D721Med (cell line): ENCODE data around the gene NKD1.

ENCODE experiments used
- DNase-seq: peaks from one replicate; pipeline ENCODE4 v3.0.0; 2011; ENCODE audit warnings: low spot score; ENCODE audit not compliant: insufficient read length
- FAIRE-seq: peaks from 2 replicates; lab custom pipeline; 2011; peaks lifted over from hg19 to GRCh38; lab: Jason Lieb, UNC
- TF ChIP-seq, protein P1 (sequence below): IDR thresholded peaks from 2 replicates; pipeline ENCODE4 v1.5.1; 2012; ENCODE audit warnings: mild to moderate bottlenecking, control low read depth; ENCODE audit not compliant: insufficient read depth; ENCODE audit errors: missing control alignments

The NKD1 gene

GRCh38 chr16:50665128-50665878, 117.1 kb downstream of the NKD1 start:
- no peak for FAIRE-seq
- TF ChIP-seq, protein P1, sequence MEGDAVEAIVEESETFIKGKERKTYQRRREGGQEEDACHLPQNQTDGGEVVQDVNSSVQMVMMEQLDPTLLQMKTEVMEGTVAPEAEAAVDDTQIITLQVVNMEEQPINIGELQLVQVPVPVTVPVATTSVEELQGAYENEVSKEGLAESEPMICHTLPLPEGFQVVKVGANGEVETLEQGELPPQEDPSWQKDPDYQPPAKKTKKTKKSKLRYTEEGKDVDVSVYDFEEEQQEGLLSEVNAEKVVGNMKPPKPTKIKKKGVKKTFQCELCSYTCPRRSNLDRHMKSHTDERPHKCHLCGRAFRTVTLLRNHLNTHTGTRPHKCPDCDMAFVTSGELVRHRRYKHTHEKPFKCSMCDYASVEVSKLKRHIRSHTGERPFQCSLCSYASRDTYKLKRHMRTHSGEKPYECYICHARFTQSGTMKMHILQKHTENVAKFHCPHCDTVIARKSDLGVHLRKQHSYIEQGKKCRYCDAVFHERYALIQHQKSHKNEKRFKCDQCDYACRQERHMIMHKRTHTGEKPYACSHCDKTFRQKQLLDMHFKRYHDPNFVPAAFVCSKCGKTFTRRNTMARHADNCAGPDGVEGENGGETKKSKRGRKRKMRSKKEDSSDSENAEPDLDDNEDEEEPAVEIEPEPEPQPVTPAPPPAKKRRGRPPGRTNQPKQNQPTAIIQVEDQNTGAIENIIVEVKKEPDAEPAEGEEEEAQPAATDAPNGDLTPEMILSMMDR, result peak; percentile 88
- DNase-seq, result peak; percentile 44

DNA sequence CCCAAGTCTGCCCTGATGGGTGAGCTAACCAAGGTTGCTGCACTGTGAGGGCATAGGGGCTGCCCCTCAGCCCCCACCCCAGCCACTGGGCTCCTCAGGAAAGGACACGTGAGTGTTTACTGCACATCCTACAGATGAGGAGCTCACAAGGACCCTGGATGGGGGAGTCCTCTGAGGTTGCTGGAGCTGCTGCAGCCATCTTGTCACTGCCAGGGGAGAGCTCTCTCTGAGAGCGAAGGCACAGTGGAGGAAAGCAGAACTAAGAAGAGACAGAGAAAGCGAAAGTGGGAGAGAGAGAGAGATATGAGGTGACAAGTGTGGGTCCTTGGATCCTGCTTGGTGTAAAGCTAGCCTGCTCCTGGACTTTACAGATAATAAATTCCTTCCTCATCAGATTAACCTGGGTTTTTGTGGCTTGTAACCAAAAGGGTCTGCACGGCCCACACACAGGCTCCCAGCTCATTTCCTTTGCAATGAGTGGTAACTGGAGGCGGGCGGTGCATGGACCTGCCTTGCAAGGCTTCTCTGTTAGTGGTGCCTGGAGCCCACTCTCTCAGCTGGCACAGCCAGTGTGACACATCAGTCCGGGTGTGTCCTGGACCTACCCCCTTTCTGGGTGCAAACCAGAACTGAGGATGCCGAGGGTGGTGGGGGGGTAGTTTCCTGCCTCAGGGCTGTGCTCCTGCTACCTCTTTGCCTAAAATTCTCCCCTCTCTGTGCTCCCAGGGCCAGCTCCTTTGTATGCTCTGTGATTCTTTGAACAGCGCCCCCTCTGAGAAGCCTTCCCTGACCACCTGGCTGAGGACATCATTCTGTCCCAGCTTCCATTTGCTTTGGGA, 118.7 kb downstream of the NKD1 start:
- TF ChIP-seq, protein P1, result no peak
- FAIRE-seq (no peak), DNase-seq (no peak)

GRCh38 chr16:50667497-50668367, 119.5 kb downstream of the NKD1 start:
- DNase-seq, result no peak
- TF ChIP-seq, protein P1, result no peak
- no peak for FAIRE-seq

DNA sequence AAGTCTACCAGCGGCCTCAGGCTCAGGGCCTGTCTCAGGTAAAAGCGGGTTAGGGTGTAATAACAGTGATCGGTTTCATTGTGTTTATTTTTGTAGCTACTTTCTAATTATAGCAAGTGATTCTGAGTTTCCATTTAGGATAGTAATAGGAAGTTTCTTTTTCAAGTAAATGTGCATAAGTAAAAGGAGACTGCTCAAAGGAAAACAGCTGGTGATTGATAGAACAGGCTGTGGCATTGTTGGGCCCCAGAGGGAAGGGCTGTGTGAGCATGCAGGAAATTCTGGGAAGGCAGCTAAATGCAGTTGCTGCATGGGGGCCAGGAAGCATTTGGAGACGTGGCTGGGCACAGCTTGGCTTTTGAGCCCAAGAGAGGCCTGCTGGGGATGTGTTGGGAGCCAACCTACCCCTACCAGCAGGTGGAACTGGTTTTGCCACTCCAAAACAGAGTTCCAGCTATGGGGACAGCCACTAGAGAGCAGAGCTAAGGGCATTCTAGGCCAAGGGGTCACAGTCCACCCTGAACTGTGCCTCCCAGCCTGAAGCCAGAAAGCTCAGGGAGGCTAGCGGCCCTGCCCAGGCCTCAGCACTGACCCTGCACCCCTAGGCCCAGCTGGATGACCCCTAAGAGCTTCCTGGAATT, 120.3 kb downstream of the NKD1 start:
- FAIRE-seq (no peak), DNase-seq (no peak)
- TF ChIP-seq, protein P1, result no peak

GRCh38 chr16:50669741-50670140, 121.5 kb downstream of the NKD1 start:
- FAIRE-seq, result no peak
- TF ChIP-seq, protein P1, result no peak
- no peak for DNase-seq

GRCh38 chr16:50670476-50670875, 122.3 kb downstream of the NKD1 start:
- no peak for DNase-seq
- TF ChIP-seq, protein P1, result no peak
- FAIRE-seq, result no peak
